HG02973 (cell line): ENCODE data around the gene POMGNT1.

Experiments used
- ATAC-seq: cut with Tn5 transposase; IDR thresholded peaks from one replicate; pipeline ENCODE4 v1.9.1; 2021; ENCODE audit warnings: moderate library complexity; ENCODE audit not compliant: unreplicated experiment

Gene POMGNT1

GRCh38 chr1:46158312-46159281 lies 39.6 kb downstream of the POMGNT1 start:
- ATAC-seq: no peak

GRCh38 chr1:46157916-46158311 lies 40.3 kb downstream of the POMGNT1 start:
- no peak for ATAC-seq

- no peak for ATAC-seq
Measured at GRCh38 chr1:46153732-46154131, 44.5 kb downstream of the POMGNT1 start.

DNA sequence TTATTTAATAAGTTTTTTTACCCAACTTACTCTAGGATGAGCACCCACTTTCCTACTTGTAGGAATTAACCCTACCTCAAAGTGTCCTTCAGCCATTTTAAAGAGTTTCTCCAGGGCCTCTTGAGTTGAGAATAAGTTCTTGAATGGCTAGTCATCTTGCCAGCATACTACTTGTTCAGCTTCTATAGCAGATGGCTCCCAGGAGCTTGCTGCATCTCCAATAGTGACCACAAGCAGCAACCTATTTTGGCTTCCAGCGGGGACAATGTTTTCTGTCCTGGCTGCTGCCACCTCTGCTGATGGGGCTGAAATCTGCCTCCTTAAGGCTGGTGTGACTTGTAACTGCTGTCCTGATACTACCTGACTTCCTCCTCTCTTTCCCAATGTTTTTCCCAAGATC lies 45.0 kb downstream of the POMGNT1 start:
- no peak for ATAC-seq

- no peak for ATAC-seq
Measured at GRCh38 chr1:46152016-46152415, 46.2 kb downstream of the POMGNT1 start.

- no peak for ATAC-seq
Measured at GRCh38 chr1:46150085-46150484, 48.1 kb downstream of the POMGNT1 start.

DNA sequence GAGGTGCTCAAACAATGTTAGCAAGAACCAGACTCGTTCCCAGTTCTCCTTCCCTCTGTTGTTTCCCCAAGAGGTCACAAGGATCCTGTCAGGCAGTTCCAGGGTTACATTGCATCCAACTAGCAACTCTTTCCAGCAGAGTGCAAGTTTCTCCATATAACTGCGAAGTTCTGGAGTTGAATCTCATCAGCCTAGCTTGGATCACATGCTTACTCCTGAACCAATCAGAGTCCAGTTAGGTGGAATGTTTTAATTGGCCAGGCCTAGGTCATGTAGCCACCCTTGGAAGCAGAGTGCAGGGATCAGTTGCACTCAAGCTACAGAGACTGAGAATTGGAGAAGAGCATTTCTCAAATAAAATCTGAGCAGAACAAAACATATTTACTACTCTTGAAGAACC lies 49.9 kb downstream of the POMGNT1 start:
- no peak for ATAC-seq
